ENCODE measurements around the gene ETV3L. TPM values are rescaled to one million over a fixed set of nuclear protein-coding genes. Genes with fewer than 3 reads are reported as not detected.
"Not testable (repeated sequence)": the region's sequence is repeated elsewhere in the genome, so short reads cannot be mapped to it uniquely, and the experiment has no call there.

ETV3L gene
- total RNA-seq, 4 donors from 2014 or later: not detected

GRCh38 chr1:157069601-157070000 is 30.0 kb downstream of the ETV3L start:
- no peak for DNase-seq
- Histone ChIP-seq H3K27ac (no peak overlapping the region), H3K9me3 (no peaks in the 10 kb centered on the region), H3K4me1 (peaks cover 2 to 3% of the 10 kb centered on the region in 2 donors), H3K36me3 (no peaks in the 10 kb centered on the region), H3K27me3 (peaks cover 0 to 5% (median 0%) of the 10 kb centered on the region in 3 donors), H3K4me3 (no peak overlapping the region)
- intact Hi-C loops (cut with DNase I; ENCODE audit: low total_unique reads): no loop called here
- in situ Hi-C loops (cut with MboI; ENCODE audit: low sequenced_read_pairs in 4 of 4): no loop called here
- ATAC-seq: no peak
- TF ChIP-seq POLR2A (IDR thresholded peaks at IDR 0.05): no peak
- no peak for TF ChIP-seq CTCF (IDR thresholded peaks at IDR 0.05 in 4 of 5, conservative IDR thresholded peaks at IDR 0.05 in 1 of 5)

GRCh38 chr1:157059241-157059640 is 40.4 kb downstream of the ETV3L start:
- H3K9me3 ChIP-seq; H3K27me3 ChIP-seq; H3K4me1 ChIP-seq; DNase-seq; in situ Hi-C loops (cut with MboI; ENCODE audit: low sequenced_read_pairs in 4 of 4); H3K36me3 ChIP-seq; ATAC-seq; H3K4me3 ChIP-seq; H3K27ac ChIP-seq; intact Hi-C loops (cut with DNase I; ENCODE audit: low total_unique reads): not testable (repeated sequence)

DNA sequence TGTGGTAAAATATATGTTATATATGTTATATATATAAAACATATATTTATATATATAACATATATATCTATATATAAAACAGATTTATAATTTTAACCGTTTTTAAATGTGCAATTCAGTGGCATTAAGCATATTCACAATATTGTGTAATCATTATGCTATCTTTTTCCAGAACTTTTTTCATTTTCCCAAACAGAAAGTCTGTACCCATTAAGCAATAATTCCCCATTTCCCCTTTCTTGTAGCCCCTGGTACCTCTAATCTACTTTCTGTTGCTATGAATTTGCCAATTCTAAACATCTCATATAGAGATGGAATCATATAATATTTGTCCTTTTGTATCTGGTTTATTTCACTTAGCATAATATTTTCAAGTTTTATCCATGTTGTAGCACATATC is 43.3 kb downstream of the ETV3L start:
- in situ Hi-C loops (cut with MboI; ENCODE audit: low sequenced_read_pairs in 4 of 4): no loop called here
- H3K27ac ChIP-seq: no peak overlapping the region
- TF ChIP-seq POLR2A (IDR thresholded peaks at IDR 0.05): no peak
- no peak for TF ChIP-seq CTCF (IDR thresholded peaks at IDR 0.05 in 4 of 5, conservative IDR thresholded peaks at IDR 0.05 in 1 of 5)
- H3K36me3 ChIP-seq: no peaks in the 10 kb centered on the region
- H3K4me3 ChIP-seq: no peak overlapping the region
- H3K9me3 ChIP-seq: peaks cover 0 to 6% (median 0%) of the 10 kb centered on the region in 3 donors
- no peak for ATAC-seq
- H3K27me3 ChIP-seq: no peaks in the 10 kb centered on the region
- DNase-seq: no peak
- intact Hi-C loops (cut with DNase I; ENCODE audit: low total_unique reads): no loop called here
- H3K4me1 ChIP-seq: no peaks in the 10 kb centered on the region

DNA sequence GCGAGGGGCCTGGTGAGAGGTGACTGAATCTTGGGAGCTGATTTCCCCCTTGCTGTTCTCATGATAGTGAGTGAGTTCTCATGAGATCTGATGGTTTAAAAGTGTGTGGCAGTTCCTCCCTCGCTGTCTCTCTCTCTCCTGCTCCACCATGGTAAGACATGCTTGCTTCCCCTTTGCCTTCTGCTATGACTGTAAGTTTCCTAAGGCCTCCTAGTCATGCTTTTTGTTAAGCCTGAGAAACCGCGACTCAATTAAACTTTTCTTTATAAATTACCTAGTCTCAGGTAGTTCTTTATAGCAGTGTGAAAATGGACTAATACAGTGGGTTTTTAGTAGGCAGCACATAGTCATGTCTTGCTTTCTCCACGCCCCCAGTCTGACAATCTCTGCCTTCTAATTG is 43.9 kb downstream of the ETV3L start:
- H3K36me3 ChIP-seq; ATAC-seq; in situ Hi-C loops (cut with MboI; ENCODE audit: low sequenced_read_pairs in 4 of 4); H3K9me3 ChIP-seq; intact Hi-C loops (cut with DNase I; ENCODE audit: low total_unique reads); H3K27me3 ChIP-seq; H3K4me1 ChIP-seq; H3K4me3 ChIP-seq; H3K27ac ChIP-seq; DNase-seq: not testable (repeated sequence)

DNA sequence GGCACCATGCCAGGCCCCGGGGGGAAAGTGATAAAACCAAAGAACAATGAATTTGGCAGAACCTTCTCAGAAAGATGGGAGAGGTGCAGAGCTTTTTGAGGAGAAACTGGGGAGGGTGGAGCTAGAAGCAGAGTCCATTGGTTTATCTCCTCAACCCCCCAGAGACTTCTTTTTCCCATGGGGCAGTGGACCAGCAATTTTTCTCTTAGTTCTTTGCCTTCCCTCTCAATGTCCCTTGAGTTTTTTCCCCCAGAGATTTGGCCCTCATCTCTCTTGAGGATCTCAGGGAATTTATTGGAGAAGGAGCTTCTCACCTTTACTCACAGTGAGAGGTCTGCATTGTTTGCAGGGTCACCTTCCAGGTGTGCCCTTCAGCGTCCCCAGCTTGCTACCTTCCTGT is 48.8 kb downstream of the ETV3L start:
- Histone ChIP-seq H3K36me3 (no peaks in the 10 kb centered on the region), H3K27me3 (no peaks in the 10 kb centered on the region), H3K4me1 (no peaks in the 10 kb centered on the region), H3K27ac (no peak overlapping the region), H3K9me3 (peaks cover 0 to 6% (median 0%) of the 10 kb centered on the region in 3 donors), H3K4me3 (no peak overlapping the region)
- intact Hi-C loops (cut with DNase I; ENCODE audit: low total_unique reads): no loop called here
- DNase-seq (no peak), ATAC-seq (no peak)
- no peak for TF ChIP-seq CTCF (IDR thresholded peaks at IDR 0.05 in 4 of 5, conservative IDR thresholded peaks at IDR 0.05 in 1 of 5)
- in situ Hi-C loops (cut with MboI; ENCODE audit: low sequenced_read_pairs in 4 of 4): no loop called here

GRCh38 chr1:157047062-157047410 is 52.6 kb downstream of the ETV3L start:
- ATAC-seq (no peak), DNase-seq (no peak)
- H3K27ac ChIP-seq: no peak overlapping the region
- intact Hi-C loops (cut with DNase I; ENCODE audit: low total_unique reads) (loop anchor here (5.0 kb wide), 1 partner anchor 90 kb away; the partner anchor contains the start of gene ETV3), in situ Hi-C loops (cut with MboI; ENCODE audit: low sequenced_read_pairs in 4 of 4) (no loop called here)
- H3K27me3 ChIP-seq: no peaks in the 10 kb centered on the region
- no peaks in the 10 kb centered on the region for H3K36me3 ChIP-seq
- peaks cover 0 to 1% (median 0%) of the 10 kb centered on the region in 3 donors for H3K9me3 ChIP-seq
- H3K4me3 ChIP-seq: no peak overlapping the region
- H3K4me1 ChIP-seq: peaks cover 27% of the 10 kb centered on the region in 2 donors
- TF ChIP-seq POLR2A (IDR thresholded peaks at IDR 0.05) (no peak), CTCF (IDR thresholded peaks at IDR 0.05 in 4 of 5, conservative IDR thresholded peaks at IDR 0.05 in 1 of 5) (no peak)

Data from gastrocnemius medialis (tissue), 4 donors.